ENCODE data around the gene BMI1. TPM values are rescaled to one million over a fixed set of nuclear protein-coding genes. Genes with fewer than 3 reads are reported as not detected.

BMI1 gene
- total and polyA plus RNA-seq, 8 donors, result 10.6 to 33.9 (median 22.0) TPM

GRCh38 chr10:22318772-22319171, 2.1 kb upstream of the BMI1 start:
- H3K9me3 ChIP-seq, result no peaks in the 10 kb centered on the region
- H3K4me3 ChIP-seq, result no peak overlapping the region
- 93 to 94% methylated on average over 3 of the region's 3 CpGs for WGBS, 2 donors

GRCh38 chr10:22319547-22319979, 1.3 kb upstream of the BMI1 start:
- intact Hi-C loops (cut with DNase I), result loop anchor here in 1 of 3 donors (10.0 kb wide), 1 partner anchor 75 kb away; no protein-coding TSS in a partner anchor
- FAIRE-seq (no peak), ATAC-seq (no peak), DNase-seq (no peak)
- Histone ChIP-seq H3K27ac (peak overlapping the region in 1 of 4 donors; percentile 75), H3K27me3 (peaks cover 0 to 5% (median 0%) of the 10 kb centered on the region in 4 donors), H3K36me3 (no peaks in the 10 kb centered on the region), H3K4me1 (peaks cover 18 to 27% (median 18%) of the 10 kb centered on the region in 3 donors), H3K4me3 (peak overlapping the region in 1 of 4 donors; percentile 84), H3K9me3 (no peaks in the 10 kb centered on the region)
- WGBS, 2 donors, result 89 to 92% methylated on average over 10 of the region's 10 CpGs
- no peak for TF ChIP-seq CTCF (IDR thresholded peaks at IDR 0.05)

More at GRCh38 chr10:22318772-22319171, 2.1 kb upstream of the BMI1 start:
- no peak for TF ChIP-seq CTCF (IDR thresholded peaks at IDR 0.05)
- H3K36me3 ChIP-seq, result no peaks in the 10 kb centered on the region
- intact Hi-C loops (cut with DNase I), result loop anchor here in 1 of 3 donors (10.0 kb wide), 1 partner anchor 74 kb away; no protein-coding TSS in a partner anchor
- no peak for ATAC-seq
- H3K27ac ChIP-seq, result no peak overlapping the region
- peaks cover 11 to 20% (median 18%) of the 10 kb centered on the region in 3 donors for H3K4me1 ChIP-seq
- peaks cover 0 to 5% (median 0%) of the 10 kb centered on the region in 4 donors for H3K27me3 ChIP-seq
- FAIRE-seq, result no peak
- no peak for DNase-seq

- peaks cover 18 to 30% (median 18%) of the 10 kb centered on the region in 3 donors for H3K4me1 ChIP-seq
- 12 to 15% methylated on average over 30 of the region's 30 CpGs for WGBS, 2 donors
- H3K27me3 ChIP-seq, result peaks cover 0 to 5% (median 0%) of the 10 kb centered on the region in 4 donors
- H3K4me3 ChIP-seq, result peak overlapping the region in 3 of 4 donors; percentile 17 to 86 (median 84)
- H3K9me3 ChIP-seq, result no peaks in the 10 kb centered on the region
- peak overlapping the region in 2 of 4 donors; percentile 68 to 75 for H3K27ac ChIP-seq
- H3K36me3 ChIP-seq, result no peaks in the 10 kb centered on the region
- intact Hi-C loops (cut with DNase I), result loop anchor here in 1 of 3 donors (10.0 kb wide), 1 partner anchor 75 kb away; no protein-coding TSS in a partner anchor
- ATAC-seq (no peak), FAIRE-seq (peak; percentile 26), DNase-seq (peak in 1 of 6 donors; percentile 18)
- no peak for TF ChIP-seq CTCF (IDR thresholded peaks at IDR 0.05)
Observed at GRCh38 chr10:22319980-22320558, 830 bp upstream of the BMI1 start.

GRCh38 chr10:22321156-22321923, 441 bp downstream of the BMI1 start:
- Histone ChIP-seq H3K4me3 (peak overlapping the region; percentile 75 to 89 (median 85)), H3K9me3 (no peaks in the 10 kb centered on the region), H3K27me3 (peaks cover 0 to 5% (median 0%) of the 10 kb centered on the region in 4 donors), H3K27ac (peak overlapping the region; percentile 84 to 94 (median 91)), H3K4me1 (peaks cover 18 to 30% (median 23%) of the 10 kb centered on the region in 3 donors), H3K36me3 (no peaks in the 10 kb centered on the region)
- no peak for FAIRE-seq
- 0 to 1% methylated on average over 44 to 111 of the region's 114 CpGs for WGBS, 2 donors
- peak; percentile 56 to 88 (median 74) for DNase-seq
- intact Hi-C loops (cut with DNase I), result no loop called here
- peak; percentile 31 to 63 (median 46) for ATAC-seq
- TF ChIP-seq CTCF (IDR thresholded peaks at IDR 0.05), result no peak

Measured in pancreas (tissue), 10 donors.